ENCODE measurements around the gene TTC21A.

Gene TTC21A

DNA sequence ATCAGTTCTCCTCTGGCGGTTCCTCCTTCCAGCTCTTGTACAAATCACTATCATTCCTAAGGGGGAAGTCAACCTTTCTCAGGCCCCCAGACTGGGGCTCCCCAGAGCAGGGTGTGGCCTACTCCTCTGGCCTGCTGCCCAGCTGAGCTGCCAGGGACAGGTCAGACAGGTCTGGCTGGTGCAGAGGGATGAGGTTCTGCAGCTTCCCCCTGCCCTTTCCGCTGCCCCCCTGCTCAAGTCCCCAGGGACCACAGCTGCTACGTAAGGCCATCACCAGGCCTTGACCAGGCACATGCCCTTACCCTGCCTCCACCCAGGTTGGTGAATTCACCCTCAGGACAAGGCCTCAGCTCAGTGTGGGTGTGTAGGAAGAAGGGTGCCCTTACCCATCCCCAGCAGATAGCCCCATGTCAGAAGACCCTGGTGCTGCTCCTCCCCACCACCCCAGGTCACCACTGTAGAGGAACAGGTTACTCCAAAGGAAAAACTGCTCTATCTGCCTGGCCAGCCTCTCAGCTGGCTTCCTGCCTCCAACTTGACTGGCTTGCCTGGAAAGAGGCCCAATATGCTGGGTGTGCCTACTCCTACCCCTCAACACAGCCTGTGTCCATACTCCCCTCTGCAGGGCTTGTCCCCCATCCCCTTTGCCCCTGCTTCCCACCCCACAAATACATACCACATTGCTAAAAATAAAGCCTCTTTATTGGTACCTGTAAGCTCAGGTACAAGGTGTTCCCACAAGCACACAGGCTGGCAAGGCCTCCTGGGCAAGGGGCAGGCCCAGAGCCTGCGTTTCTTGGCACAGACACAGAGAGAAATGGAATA lies 33.9 kb downstream of the TTC21A start:
- no peaks in the 10 kb centered on the region for H4K20me1 ChIP-seq (ENCODE audit: insufficient read depth, low read length)
- H3K79me2 ChIP-seq (ENCODE audit: low read length) = 0 out of 2 replicates have a peak, but pooled peaks cover 7% of the 10 kb centered on the region
- H3K27ac ChIP-seq (ENCODE audit: low read length) = no peak overlapping the region
- no peak overlapping the region for H3K4me3 ChIP-seq (ENCODE audit: low read length)
- H3K4me2 ChIP-seq (ENCODE audit: low read depth, low read length) = no peak overlapping the region
- H3K9me3 ChIP-seq (replicated peaks; ENCODE audit: insufficient read depth, low read length) = no peaks in the 10 kb centered on the region
- H2AFZ ChIP-seq (ENCODE audit: low read length) = no peak overlapping the region
- no peak for DNase-seq
- H3K27me3 ChIP-seq (replicated peaks; ENCODE audit: insufficient read depth, low read length) = no peaks in the 10 kb centered on the region
- H3F3A ChIP-seq (ENCODE audit: insufficient read depth, low read length) = no peaks in the 10 kb centered on the region
- H3K36me3 ChIP-seq (replicated peaks; ENCODE audit: insufficient read depth, low read length) = peaks cover 2% of the 10 kb centered on the region; the same call in 1 of the 2 replicates
- TF ChIP-seq CTCF (IDR thresholded peaks at IDR 0.05; ENCODE audit: low read length) = no peak
- TF ChIP-seq EZH2 (optimal IDR thresholded peaks at IDR 0.05; ENCODE audit: low read depth, low read length) = no peak
- no peak for TF ChIP-seq EZH2phosphoT487 (IDR thresholded peaks at IDR 0.05; ENCODE audit: low read length)
- no peaks in the 10 kb centered on the region for H3K4me1 ChIP-seq (ENCODE audit: low read length)
- H3K9me2 ChIP-seq (replicated peaks; ENCODE audit: insufficient read depth, low read length) = no peaks in the 10 kb centered on the region
- H3K9ac ChIP-seq (ENCODE audit: low read length) = no peak overlapping the region

- H3K27me3 ChIP-seq (replicated peaks; ENCODE audit: insufficient read depth, low read length) = no peaks in the 10 kb centered on the region
- no peak for DNase-seq
- no peaks in the 10 kb centered on the region for H3K9me2 ChIP-seq (replicated peaks; ENCODE audit: insufficient read depth, low read length)
- no peak overlapping the region for H3K9ac ChIP-seq (ENCODE audit: low read length)
- H3K9me3 ChIP-seq (replicated peaks; ENCODE audit: insufficient read depth, low read length) = no peaks in the 10 kb centered on the region
- no peak for TF ChIP-seq EZH2phosphoT487 (IDR thresholded peaks at IDR 0.05; ENCODE audit: low read length)
- no peak for TF ChIP-seq EZH2 (optimal IDR thresholded peaks at IDR 0.05; ENCODE audit: low read depth, low read length)
- TF ChIP-seq CTCF (IDR thresholded peaks at IDR 0.05; ENCODE audit: low read length) = no peak
- H3K36me3 ChIP-seq (replicated peaks; ENCODE audit: insufficient read depth, low read length) = peaks cover 2% of the 10 kb centered on the region; the same call in 1 of the 2 replicates
- no peak overlapping the region for H3K27ac ChIP-seq (ENCODE audit: low read length)
- H3K4me1 ChIP-seq (ENCODE audit: low read length) = peaks cover 3% of the 10 kb centered on the region
- no peaks in the 10 kb centered on the region for H4K20me1 ChIP-seq (ENCODE audit: insufficient read depth, low read length)
- no peaks in the 10 kb centered on the region for H3F3A ChIP-seq (ENCODE audit: insufficient read depth, low read length)
- H3K4me3 ChIP-seq (ENCODE audit: low read length) = no peak overlapping the region
- H3K79me2 ChIP-seq (ENCODE audit: low read length) = peaks cover 14% of the 10 kb centered on the region
- no peak overlapping the region for H3K4me2 ChIP-seq (ENCODE audit: low read depth, low read length)
- H2AFZ ChIP-seq (ENCODE audit: low read length) = no peak overlapping the region
These were observed 34.6 kb downstream of the TTC21A start for GRCh38 chr3:39142067-39142466.

DNA sequence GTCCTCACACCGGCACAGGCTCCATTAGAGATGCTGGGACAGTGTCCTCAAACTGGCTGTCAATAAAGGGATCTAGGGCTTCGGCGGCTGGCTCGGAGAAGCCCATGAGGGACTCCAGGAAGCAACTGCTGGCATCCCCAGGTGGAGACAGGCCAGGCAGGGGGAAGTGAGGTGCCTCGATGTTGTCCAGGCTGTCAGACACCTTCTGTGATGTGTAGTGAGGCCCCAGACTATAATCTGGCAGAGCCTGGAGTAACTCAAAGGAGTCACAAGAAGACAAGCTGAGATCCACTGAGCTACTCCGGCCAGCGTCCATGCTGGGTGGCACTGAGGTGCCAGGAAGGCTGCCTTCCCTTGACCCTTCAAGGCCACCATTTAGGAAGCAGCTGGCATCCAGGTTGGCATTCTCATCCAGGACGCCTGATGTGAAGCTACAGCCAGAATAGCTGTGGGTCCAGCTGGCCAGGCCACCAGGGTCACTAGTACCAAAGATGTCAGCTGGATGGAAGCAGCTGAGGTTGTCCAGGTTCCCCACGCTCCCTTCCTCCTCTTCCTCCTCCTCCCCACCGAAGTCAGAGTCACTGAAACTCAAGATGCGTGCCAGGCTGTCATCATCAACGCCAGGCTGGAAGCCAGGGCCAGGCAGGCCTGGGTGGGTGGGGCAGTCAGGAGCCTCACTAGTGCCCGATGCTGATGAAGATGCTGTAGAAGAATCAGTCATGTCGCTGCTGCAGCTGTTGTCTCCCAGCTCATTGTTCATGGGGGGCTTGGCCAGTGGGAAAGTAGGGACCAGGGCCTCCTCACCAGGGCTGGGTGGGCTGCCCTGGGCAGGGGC lies 35.8 kb downstream of the TTC21A start:
- Histone ChIP-seq H3K4me1 (ENCODE audit: low read length) (peaks cover 15% of the 10 kb centered on the region), H4K20me1 (ENCODE audit: insufficient read depth, low read length) (no peaks in the 10 kb centered on the region), H3K4me3 (ENCODE audit: low read length) (no peak overlapping the region), H3F3A (ENCODE audit: insufficient read depth, low read length) (peaks cover 7% of the 10 kb centered on the region; the same call in 1 of the 2 replicates), H3K79me2 (ENCODE audit: low read length) (peaks cover 26% of the 10 kb centered on the region), H3K27me3 (replicated peaks; ENCODE audit: insufficient read depth, low read length) (no peaks in the 10 kb centered on the region), H3K27ac (ENCODE audit: low read length) (no peak overlapping the region), H3K9ac (ENCODE audit: low read length) (no peak overlapping the region), H3K9me2 (replicated peaks; ENCODE audit: insufficient read depth, low read length) (no peaks in the 10 kb centered on the region), H2AFZ (ENCODE audit: low read length) (no peak overlapping the region), H3K36me3 (replicated peaks; ENCODE audit: insufficient read depth, low read length) (peaks cover 2% of the 10 kb centered on the region; the same call in 1 of the 2 replicates), H3K4me2 (ENCODE audit: low read depth, low read length) (no peak overlapping the region), H3K9me3 (replicated peaks; ENCODE audit: insufficient read depth, low read length) (no peaks in the 10 kb centered on the region)
- TF ChIP-seq EZH2phosphoT487 (IDR thresholded peaks at IDR 0.05; ENCODE audit: low read length) (no peak), EZH2 (optimal IDR thresholded peaks at IDR 0.05; ENCODE audit: low read depth, low read length) (no peak), CTCF (IDR thresholded peaks at IDR 0.05; ENCODE audit: low read length) (no peak)
- no peak for DNase-seq
